Skin of body (tissue), 2 donors: ENCODE results near the gene AVL9. TPM values are rescaled to one million over a fixed set of nuclear protein-coding genes. Genes with fewer than 3 reads are reported as not detected.

ENCODE experiments used
- DNase-seq: peaks from one replicate; lab custom pipeline; 2025; lab: John Stamatoyannopoulos, UW
- total RNA-seq: library from RNA; depleted of rRNA; stranded (reverse); fragments of >200 nt; gene quantifications from one replicate; pipeline ENCODE4 v1.2.3, GENCODE V29; 2014

Gene AVL9
- total RNA-seq, 1 donor from 2014 or later: 21.7 TPM

DNA sequence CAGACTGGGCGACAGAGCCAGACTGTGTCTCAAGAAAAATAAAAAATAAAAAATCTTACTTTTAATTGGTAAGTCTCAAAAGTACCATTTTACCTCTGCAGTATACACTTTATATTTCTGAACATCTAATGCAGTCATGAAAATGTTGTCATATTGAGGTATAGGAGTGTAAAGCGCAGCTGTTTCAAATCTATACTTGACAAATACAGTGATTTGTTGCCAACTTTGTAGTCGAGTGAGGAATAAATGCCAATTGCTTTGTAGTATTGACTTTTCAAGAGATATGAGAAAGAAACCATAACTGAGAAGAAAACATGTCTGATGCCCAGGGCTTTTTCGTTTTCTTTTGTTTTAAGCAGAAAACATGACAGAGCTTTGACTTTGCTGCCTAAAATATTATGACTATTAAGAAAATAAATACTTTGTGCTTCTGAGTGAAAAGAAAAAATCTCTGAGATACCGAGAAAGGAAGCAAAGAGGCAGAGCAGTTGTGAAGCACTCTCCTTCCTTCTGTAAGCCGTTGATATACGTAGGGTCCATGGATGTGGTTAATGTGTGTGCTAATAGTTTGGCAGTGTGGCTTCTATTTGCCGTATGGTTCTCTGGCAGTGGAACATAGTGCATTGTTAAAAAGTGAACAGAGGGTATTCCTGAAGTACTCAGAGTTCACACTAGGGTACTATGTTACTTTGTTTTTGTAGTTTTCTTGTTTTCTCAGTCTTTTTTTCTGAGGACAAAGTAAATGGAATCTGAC is 38.2 kb downstream of the AVL9 start:
- DNase-seq: no peak

GRCh38 chr7:32535162-32535702 is 39.9 kb downstream of the AVL9 start:
- DNase-seq: no peak

GRCh38 chr7:32536016-32536415 is 40.7 kb downstream of the AVL9 start:
- DNase-seq: no peak

GRCh38 chr7:32536585-32536984 is 41.3 kb downstream of the AVL9 start:
- no peak for DNase-seq

GRCh38 chr7:32537760-32538159 is 42.5 kb downstream of the AVL9 start:
- DNase-seq: no peak

DNA sequence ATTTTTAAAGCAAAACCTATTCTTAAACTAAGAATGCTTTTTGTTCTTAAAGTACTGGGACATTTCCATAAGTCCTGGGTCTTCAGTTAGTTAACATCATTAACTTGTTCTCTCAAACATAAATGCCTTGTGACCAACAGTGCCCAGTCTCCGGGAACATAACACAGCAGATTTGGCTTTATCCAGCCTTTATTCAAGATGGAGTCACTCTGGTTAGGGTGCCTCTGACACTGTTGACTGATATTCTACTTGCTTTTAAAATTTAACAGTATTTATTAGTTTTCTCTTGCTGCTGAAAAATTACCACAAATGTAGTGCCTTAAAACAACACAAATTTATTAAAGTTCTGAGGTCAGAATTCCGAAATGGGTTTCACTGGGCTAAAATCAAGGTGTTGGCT is 44.1 kb downstream of the AVL9 start:
- DNase-seq: no peak

DNA sequence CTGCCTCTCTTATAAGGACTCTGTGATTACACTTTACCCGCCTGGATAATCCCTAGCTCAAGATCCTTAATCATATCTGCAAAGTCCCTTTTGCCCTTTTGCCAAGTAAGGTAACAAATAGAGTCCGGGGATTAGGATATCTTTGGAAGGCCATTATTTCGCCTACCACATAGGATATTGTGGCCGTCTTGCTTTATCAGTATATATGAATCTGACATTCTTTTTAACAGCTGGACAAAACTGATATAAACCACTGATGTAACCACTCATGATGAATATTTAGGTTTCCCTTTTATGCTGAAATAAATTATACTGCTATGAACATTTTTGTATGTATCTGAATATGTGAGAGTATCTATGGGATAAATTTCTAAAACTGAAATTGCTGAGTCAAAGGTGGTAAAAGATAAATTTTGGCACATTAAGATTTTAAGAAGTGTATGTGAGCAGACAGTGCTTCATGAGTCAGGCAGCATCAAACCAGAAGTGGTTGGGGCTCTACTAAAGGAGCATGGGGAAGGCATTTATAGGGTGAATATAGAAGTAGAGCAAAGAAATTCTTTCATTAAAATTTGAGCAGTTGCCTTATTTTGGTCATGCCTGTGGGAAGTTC is 44.7 kb downstream of the AVL9 start:
- no peak for DNase-seq

DNA sequence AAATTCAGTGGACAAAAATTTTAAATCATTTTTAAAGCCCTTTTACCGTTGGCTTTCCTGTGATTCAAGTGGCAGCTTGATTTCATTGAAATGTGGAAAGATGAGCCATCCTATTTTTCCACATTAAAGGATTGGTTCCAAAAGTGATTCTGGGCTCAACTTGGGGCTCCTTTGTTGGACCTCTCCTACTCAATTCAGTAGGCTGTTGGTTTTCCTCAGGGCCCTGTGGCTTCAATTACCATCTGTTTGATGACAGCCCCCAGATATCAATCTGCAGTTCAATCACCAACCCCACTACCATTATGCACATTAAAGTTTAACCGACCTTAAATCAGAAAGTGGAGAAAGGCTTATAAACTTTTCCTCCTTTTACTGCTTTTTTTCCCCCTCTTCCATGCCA is 47.3 kb downstream of the AVL9 start:
- DNase-seq: no peak

- no peak for DNase-seq
These were observed 64.2 kb downstream of the AVL9 start for GRCh38 chr7:32559480-32559879.

- no peak for DNase-seq
These were observed 64.8 kb downstream of the AVL9 start for GRCh38 chr7:32560075-32560474.

DNA sequence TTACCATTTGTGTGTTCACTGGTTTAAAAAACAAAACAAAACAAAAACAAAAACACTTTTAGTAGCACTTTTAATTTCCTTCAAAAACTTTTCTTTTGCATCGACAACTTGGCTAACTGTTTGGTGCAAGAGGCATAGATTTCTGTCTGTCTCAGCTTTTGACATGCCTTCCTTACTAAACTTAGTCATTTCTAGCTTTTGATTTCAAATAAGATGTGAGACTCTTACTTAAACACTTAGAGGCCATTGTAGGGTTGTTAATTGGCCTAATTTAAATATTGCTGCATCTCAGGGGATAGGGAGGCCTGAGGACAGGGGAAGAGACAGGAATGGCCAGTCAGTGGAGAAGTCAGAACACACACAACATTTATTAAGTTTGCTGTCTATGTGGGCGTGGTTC is 66.3 kb downstream of the AVL9 start:
- DNase-seq: no peak

DNA sequence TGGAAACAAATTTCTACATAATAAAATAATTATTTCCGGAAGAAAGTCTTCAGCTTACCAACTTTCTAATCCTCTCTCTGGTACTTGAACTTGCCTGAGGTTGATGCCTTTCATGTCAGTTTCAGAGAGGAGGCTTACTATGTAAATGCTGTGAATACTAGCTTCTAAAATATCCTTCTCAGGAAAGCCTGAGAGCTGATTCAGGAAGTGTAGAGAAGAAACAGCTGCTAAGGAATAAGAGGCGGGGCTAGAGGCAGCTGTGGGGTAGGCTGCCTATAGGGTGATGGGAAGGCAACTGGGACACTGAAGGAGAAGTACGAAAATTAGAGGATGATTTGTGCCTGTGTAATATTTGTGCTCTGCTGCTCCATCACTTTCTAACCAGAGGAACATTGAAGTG is 69.3 kb downstream of the AVL9 start:
- DNase-seq: no peak

GRCh38 chr7:32569388-32570289 is 74.3 kb downstream of the AVL9 start:
- no peak for DNase-seq

DNA sequence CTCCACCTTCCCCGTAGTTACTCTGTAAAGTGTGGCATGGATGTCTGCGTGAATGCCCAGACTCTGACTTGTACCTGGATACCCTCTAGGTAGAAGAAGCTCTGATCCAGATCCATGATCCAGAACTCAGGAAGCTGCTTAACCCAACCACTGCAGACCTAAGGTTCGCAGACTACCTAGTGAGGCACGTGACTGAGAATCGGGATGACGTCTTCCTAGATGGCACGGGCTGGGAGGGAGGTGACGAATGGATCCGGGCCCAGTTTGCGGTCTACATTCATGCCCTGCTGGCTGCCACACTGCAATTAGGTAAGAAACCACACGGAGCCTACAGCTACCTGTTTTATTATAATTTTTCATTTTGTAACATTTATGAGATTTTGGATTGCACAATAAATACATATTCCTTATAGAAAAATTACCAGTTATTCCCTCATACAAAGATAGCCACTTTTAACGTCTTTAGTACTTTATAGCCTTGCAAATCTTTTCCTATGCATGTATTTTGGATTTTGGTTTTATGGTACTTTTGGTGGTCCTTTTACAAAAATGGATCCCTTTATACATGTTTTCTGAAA is 77.9 kb downstream of the AVL9 start:
- DNase-seq: no peak

GRCh38 chr7:32574626-32575025 is 79.3 kb downstream of the AVL9 start:
- DNase-seq: no peak

- no peak for DNase-seq
These were observed 82.1 kb downstream of the AVL9 start for GRCh38 chr7:32577421-32577820.

DNA sequence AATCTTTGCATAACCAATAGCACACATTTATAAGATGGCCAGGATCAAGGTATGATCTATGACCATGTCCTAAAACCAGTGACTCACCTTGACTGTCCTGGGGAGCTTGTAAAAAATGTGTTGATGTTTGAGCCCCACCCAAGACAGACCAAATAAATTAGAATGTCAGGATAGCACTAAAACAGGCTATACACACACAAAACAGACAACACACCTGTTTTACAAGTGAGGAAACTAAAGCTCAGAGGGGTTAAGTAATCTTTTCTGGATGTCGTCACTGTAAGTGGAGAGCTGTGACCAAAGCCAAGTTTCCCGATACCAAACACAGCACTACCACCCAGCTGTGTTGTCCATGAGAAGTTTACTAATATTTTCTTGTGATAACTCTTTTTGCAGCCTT is 84.5 kb downstream of the AVL9 start:
- no peak for DNase-seq

DNA sequence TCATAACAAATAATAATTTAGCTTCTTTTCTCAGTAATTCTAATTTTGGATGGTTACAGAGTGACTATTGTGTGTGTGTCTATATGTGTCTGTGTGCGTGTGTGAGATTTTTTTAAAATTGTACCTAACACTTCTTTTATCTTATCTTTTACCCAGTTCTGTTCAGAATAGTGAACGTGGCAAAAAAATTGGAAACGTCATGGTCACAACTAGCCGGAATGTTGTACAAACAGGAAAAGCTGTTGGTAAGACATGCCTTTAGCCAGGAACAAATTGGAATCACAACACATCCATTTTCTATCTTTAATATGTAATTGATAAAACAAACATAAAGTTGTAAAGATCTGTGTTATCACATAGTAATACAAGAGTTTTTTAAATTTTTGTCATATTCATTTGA is 85.4 kb downstream of the AVL9 start:
- no peak for DNase-seq

GRCh38 chr7:32582036-32582435 is 86.7 kb downstream of the AVL9 start:
- DNase-seq: no peak

- peak; percentile 94 for DNase-seq
These were observed 88.5 kb downstream of the AVL9 start for GRCh38 chr7:32583791-32584190.
